NB4 (cell line): ENCODE measurements around the gene DEFB115.

Experiments used
- CTCF ChIP-seq: IDR thresholded peaks from one replicate; pipeline ENCODE4 v1.5.1; 2012; ENCODE audit warnings: low read depth, low read length
- MAX ChIP-seq: IDR thresholded peaks from 2 replicates; pipeline ENCODE4 v1.6.1; 2011; ENCODE audit warnings: low read depth, low read length
- MYC ChIP-seq: IDR thresholded peaks from 2 replicates; pipeline ENCODE4 v1.6.1; 2011; ENCODE audit warnings: low read depth, low read length
- POLR2A ChIP-seq: IDR thresholded peaks from 2 replicates; pipeline ENCODE4 v1.6.1; 2011; ENCODE audit warnings: mild to moderate bottlenecking; ENCODE audit not compliant: insufficient read length; ENCODE audit errors: extremely low read depth

GRCh38 chr20:31274441-31274840 lies 17.0 kb downstream of the DEFB115 start:
- TF ChIP-seq CTCF (no peak), POLR2A (no peak), MAX (no peak), MYC (no peak)
